ENCODE data around the gene CRKL. TPM values are rescaled to one million over a fixed set of nuclear protein-coding genes. Genes with fewer than 3 reads are reported as not detected.
"Not testable (repeated sequence)": the region's sequence is repeated elsewhere in the genome, so short reads cannot be mapped to it uniquely, and the experiment has no call there.

CRKL gene
- polyA plus RNA-seq, 5 donors, result 57.1 to 68.3 (median 60.3) TPM

DNA sequence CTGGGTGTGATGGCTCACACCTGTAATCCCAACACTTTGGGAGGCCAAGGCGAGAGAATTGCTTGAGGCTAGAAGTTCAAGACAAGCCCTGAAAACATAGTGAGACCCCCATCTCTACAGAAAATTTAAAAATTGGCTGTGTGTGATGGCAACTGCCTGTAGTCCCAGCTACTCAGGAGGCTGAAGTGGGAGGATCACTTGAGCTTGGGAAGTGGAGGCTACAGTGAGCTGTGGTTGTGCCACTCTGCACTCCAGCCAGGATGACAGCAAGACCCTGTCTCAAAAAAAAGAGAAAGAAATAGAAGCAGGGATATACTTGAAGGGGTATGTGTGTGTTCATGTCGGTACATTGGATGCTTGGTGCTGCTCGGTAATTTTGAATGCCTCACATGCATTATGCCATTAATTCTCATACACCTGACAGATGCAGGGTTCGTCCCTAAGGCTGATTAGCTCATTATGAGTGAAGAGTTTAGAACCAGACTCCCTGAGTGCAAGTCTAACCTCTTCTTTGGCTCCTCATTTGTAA lies 14.0 kb downstream of the CRKL start:
- DNase-seq, result no peak

GRCh38 chr22:20933910-20934309 lies 16.7 kb downstream of the CRKL start:
- no peak for DNase-seq

- not testable (repeated sequence) for DNase-seq
Observed at GRCh38 chr22:20935049-20935448, 17.8 kb downstream of the CRKL start.

DNA sequence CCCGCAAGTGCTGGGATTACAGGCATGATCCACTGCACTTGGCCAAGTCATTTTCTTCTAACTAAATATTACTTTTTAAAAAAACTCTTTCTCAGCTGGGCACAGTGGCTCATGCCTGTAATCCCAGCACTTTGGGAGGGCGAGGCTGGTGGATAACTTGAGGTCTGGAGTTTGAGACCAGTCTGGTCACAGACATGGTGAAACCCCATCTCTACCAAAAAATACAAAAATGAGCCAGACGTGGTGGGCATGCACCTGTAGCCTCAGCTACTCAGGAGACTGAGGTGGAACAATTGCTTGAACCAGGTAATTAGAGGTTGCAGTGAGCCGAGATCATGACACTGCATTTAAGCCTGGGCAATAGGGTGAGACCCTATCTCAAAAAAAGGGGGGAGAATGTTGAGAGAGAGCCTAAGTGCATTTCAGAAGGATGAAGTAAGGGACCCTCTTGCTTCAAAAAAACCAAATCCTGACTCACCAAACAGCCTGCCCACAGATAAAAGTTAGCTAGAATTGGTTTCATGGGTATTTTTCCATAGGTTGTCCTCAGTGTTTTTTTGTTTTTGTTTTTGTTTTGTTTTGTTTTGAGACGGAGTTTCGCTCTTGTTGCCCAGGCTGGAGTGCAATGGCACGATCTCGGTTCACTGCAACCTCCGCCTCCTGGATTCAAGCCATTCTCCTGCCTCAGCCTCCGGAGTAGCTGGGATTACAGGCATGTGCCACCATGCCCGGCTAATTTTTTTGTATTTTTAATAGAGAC lies 18.8 kb downstream of the CRKL start:
- DNase-seq, result not testable (repeated sequence)

- peak in 1 of 2 donors; percentile 43 for DNase-seq
Observed at GRCh38 chr22:20937031-20937793, 20.0 kb downstream of the CRKL start.

- DNase-seq, result no peak
Observed at GRCh38 chr22:20937794-20938671, 20.8 kb downstream of the CRKL start.

DNA sequence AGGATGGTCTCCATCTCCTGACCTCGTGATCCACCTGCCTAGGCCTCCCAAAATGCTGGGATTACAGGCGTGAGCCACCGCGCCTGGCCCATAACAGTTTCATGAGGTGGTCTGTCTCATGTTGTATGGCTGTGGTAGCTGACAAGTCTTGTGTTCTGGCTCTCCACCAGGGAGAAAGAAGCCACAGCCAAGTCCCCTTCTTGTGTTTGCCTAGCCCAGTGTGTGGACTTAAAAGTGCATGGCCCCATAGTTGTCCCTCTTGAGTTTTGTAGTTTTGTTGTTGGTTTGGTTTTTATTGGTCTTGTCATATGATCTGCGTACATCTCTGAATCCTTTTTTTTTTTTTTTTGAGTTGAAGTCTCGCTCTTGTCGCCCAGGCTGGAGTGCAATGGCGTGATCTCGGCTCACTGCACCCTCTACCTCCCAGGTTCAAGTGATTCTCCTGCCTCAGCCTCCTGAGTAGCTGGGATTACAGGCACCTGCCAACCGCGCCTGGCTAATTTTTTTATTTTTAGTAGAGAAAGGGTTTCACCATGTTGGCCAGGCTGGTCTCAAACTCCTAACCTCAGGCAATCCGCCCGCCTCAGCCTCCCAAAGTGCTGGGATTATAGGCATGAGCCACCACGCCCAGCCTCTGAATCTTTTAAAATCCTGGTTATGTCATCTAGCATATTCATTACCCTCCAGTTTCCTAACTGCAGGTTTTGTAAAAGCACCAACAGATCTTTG lies 22.4 kb downstream of the CRKL start:
- DNase-seq, result not testable (repeated sequence)

DNA sequence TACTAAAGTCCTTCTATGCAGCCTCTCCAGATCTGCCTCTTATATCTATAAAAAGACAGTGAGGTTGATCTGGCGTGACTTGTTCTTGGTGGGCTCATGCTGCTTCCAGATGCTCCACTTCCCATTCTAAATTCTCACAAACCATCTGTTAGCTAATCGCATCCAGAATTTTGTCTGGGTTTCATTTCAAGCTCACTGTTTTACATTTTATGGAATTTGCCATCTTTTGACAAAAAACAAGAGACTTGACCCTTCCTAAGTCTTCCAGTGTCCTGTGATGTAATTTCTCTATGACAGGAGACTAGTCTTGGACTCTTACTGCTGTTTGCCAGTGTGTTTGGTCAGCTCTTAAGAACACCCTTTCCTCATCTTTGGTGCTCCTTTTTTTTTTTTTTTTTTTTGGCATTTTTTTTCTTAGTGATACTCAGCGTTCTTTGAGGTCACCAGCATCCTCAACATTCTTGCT lies 23.0 kb downstream of the CRKL start:
- DNase-seq, result no peak

DNA sequence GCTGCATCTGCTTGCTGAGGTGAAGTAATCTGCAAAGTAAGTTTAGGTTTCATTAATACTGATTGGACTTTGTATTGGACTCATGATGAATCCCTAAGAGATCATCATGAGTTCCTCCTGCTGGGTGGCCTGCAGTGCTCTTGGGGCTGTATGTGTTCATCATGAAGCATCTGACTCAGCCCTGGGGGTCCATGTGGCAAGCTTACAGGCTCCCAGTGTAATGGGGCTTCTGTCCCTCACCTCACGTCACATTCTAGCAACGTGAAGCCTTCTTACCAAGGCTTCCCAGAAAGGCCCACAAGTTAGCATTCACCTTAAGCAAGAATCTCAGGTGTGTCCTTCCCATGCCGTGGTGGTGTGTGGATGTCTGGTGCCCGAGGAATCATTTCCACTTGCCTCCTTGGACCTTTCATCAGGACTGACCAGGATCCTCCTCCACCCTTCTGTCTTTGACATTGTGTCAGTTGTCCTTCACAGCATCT lies 23.7 kb downstream of the CRKL start:
- DNase-seq, result no peak

- DNase-seq, result not testable (repeated sequence)
Observed at GRCh38 chr22:20942203-20942902, 25.1 kb downstream of the CRKL start.

DNA sequence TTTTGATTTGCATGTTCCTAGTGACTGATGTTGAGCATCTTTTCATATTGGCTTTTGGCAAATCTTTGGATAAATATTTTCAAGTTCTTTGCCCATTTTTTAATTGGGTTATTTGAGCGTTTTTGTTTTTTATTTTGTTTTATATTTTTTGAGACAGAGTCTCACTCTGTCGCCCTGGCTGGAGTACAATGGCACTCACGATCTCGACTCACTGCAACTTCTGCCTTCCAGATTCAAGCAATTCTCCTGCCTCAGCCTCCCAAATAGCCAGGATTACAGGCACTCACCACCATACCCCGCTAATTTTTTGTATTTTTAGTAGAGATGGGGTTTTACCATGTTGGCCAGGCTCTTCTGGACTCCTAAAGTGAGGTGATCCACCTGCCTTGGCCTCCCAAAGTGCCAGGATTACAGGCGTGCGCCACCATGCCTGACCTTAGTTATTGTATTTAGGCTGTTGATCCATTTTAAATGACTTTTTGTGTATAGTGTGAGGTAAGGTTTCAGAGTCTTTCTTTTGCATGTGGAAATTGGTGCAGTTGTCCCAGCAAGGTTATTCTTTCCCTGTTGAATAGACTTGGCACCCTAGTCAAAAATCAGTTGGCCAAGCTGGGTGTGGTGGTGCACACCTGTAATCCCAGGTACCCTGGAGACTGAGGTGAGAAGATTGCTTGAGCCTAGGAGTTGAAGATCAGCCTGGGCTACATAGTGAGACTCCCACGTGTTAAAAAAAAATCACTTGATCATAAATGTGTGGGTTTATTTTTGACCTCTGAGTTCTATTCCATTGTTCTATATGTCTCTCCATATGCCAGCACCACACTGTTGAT lies 26.1 kb downstream of the CRKL start:
- DNase-seq, result no peak

DNA sequence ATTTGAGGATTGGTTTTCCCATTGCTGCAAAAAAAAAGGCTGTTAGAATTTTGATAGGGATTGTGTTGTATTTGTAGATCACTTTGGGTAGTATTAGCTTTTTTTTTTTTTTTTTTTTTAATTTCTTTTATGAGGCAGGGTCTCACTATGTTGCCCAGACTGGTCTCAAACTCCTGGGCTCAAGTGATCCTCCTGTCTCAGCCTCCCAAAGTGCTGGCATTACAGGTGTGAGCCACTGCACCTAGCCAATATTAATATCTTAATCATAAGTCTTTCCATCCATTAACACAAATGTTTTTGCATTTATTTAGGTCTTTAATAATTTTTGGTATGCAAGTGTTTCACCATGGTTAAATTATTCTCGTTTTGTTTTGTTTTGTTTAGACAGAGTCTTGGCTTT lies 26.8 kb downstream of the CRKL start:
- no peak for DNase-seq

GRCh38 chr22:20945578-20945934 lies 28.3 kb downstream of the CRKL start:
- no peak for DNase-seq

- DNase-seq, result no peak
Observed at GRCh38 chr22:20946080-20946986, 29.1 kb downstream of the CRKL start.

GRCh38 chr22:20946991-20947390 lies 29.8 kb downstream of the CRKL start:
- DNase-seq, result no peak

DNA sequence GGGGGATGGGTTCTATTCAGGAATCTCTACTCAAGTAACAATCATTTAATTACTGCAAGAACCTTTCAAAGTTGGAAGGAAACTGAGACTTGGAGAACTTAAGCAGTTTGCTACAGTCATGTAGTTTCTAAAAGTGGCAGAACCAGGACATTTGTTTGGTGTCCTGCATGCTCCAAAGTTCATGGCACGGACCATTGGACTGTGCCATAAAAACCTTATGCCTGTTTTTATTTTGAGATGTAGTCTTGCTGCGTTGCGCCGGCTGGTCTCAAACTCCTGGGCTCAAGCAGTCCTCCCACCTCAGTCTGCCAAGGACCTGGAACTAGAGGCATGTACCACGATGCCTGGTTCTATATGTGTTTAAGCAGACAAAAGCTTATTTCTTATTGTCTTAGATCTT lies 31.2 kb downstream of the CRKL start:
- DNase-seq, result no peak

GRCh38 chr22:20948989-20949388 lies 31.8 kb downstream of the CRKL start:
- DNase-seq, result no peak

DNA sequence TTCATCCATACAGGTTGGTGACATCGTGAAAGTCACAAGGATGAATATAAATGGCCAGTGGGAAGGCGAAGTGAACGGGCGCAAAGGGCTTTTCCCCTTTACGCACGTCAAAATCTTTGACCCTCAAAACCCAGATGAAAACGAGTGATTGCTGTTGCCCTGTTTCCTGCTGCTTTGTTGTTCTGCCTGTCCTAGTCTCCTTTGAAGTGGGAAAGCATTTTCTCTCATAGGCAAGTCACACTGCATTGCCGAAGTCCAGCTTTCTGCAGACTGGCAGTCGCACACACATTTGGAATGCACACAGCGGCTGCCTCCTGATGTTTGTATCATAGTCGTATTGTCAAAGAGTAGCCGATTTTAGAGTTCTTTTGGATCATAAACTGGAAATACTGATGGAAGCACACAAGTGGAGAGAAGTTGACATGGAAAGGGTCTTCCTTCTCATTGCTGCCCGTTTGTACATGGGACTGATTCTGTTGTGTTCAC lies 32.5 kb downstream of the CRKL start:
- DNase-seq, result no peak
